Measurements from ENCODE around the gene HPN. TPM values are rescaled to one million over a fixed set of nuclear protein-coding genes. Genes with fewer than 3 reads are reported as not detected.
A peak's percentile ranks its signal among the peaks of the same experiment; 100 is the strongest.
"Not testable (repeated sequence)": the region's sequence is repeated elsewhere in the genome, so short reads cannot be mapped to it uniquely, and the experiment has no call there.

HPN gene
- total RNA-seq = 0.07 and 0.11 TPM in 2 replicates

- Mint-ChIP-seq H3K36me3 (ENCODE audit: low read depth) (no peaks in the 10 kb centered on the region), H3K27me3 (ENCODE audit: low read depth) (peaks cover 15% of the 10 kb centered on the region), H3K4me3 (ENCODE audit: low read depth) (no peak within 1 kb of the TSS), H3K4me1 (ENCODE audit: low read depth) (peaks cover 6% of the 10 kb centered on the region), H3K27ac (no peak within 1 kb of the TSS), H3K9me3 (no peaks in the 10 kb centered on the region)
- no peak for DNase-seq (ENCODE audit: low spot score)
- intact Hi-C loops (cut with micrococcal nuclease) = no loop called here
Measured at GRCh38 chr19:35041548-35042055, at the start of gene HPN. TSS of gene HPN (plus strand) at chr19:35041721. CDS start at chr19:35042507, 786 bp downstream.

- H3K36me3 Mint-ChIP-seq (ENCODE audit: low read depth); intact Hi-C loops (cut with micrococcal nuclease); H3K27me3 Mint-ChIP-seq (ENCODE audit: low read depth); H3K4me3 Mint-ChIP-seq (ENCODE audit: low read depth); H3K9me3 Mint-ChIP-seq; DNase-seq (ENCODE audit: low spot score); H3K27ac Mint-ChIP-seq: not testable (repeated sequence)
- H3K4me1 Mint-ChIP-seq (ENCODE audit: low read depth) = peaks cover 37% of the 10 kb centered on the region
Measured at GRCh38 chr19:34992582-34992981, 48.9 kb upstream of the HPN start.

- no peak overlapping the region for H3K4me3 Mint-ChIP-seq (ENCODE audit: low read depth)
- intact Hi-C loops (cut with micrococcal nuclease) = no loop called here
- H3K9me3 Mint-ChIP-seq = peaks cover 9% of the 10 kb centered on the region
- H3K27ac Mint-ChIP-seq = peak overlapping the region; percentile 34
- H3K27me3 Mint-ChIP-seq (ENCODE audit: low read depth) = no peaks in the 10 kb centered on the region
- H3K4me1 Mint-ChIP-seq (ENCODE audit: low read depth) = peaks cover 38% of the 10 kb centered on the region
- DNase-seq (ENCODE audit: low spot score) = no peak
- H3K36me3 Mint-ChIP-seq (ENCODE audit: low read depth) = peaks cover 14% of the 10 kb centered on the region
Measured at GRCh38 chr19:34994286-34994642, 47.3 kb upstream of the HPN start.

GRCh38 chr19:34994643-34995541, 46.6 kb upstream of the HPN start:
- H3K9me3 Mint-ChIP-seq = peaks cover 9% of the 10 kb centered on the region
- no peak overlapping the region for H3K27ac Mint-ChIP-seq
- H3K36me3 Mint-ChIP-seq (ENCODE audit: low read depth) = peaks cover 14% of the 10 kb centered on the region
- no peak for DNase-seq (ENCODE audit: low spot score)
- no peaks in the 10 kb centered on the region for H3K27me3 Mint-ChIP-seq (ENCODE audit: low read depth)
- H3K4me1 Mint-ChIP-seq (ENCODE audit: low read depth) = peaks cover 36% of the 10 kb centered on the region
- intact Hi-C loops (cut with micrococcal nuclease) = no loop called here
- H3K4me3 Mint-ChIP-seq (ENCODE audit: low read depth) = no peak overlapping the region

GRCh38 chr19:34995551-34995950, 46.0 kb upstream of the HPN start:
- Mint-ChIP-seq H3K36me3 (ENCODE audit: low read depth) (peaks cover 10% of the 10 kb centered on the region), H3K4me1 (ENCODE audit: low read depth) (peaks cover 30% of the 10 kb centered on the region), H3K4me3 (ENCODE audit: low read depth) (no peak overlapping the region), H3K27me3 (ENCODE audit: low read depth) (no peaks in the 10 kb centered on the region), H3K9me3 (peaks cover 9% of the 10 kb centered on the region), H3K27ac (no peak overlapping the region)
- intact Hi-C loops (cut with micrococcal nuclease) = no loop called here
- no peak for DNase-seq (ENCODE audit: low spot score)

GRCh38 chr19:34997071-34997617, 44.4 kb upstream of the HPN start:
- H3K4me3 Mint-ChIP-seq (ENCODE audit: low read depth) = peak overlapping the region; percentile 37
- H3K9me3 Mint-ChIP-seq = peaks cover 3% of the 10 kb centered on the region
- H3K27ac Mint-ChIP-seq = peak overlapping the region; percentile 92
- H3K4me1 Mint-ChIP-seq (ENCODE audit: low read depth) = peaks cover 25% of the 10 kb centered on the region
- no peak for DNase-seq (ENCODE audit: low spot score)
- H3K27me3 Mint-ChIP-seq (ENCODE audit: low read depth) = no peaks in the 10 kb centered on the region
- intact Hi-C loops (cut with micrococcal nuclease) = no loop called here
- H3K36me3 Mint-ChIP-seq (ENCODE audit: low read depth) = peaks cover 21% of the 10 kb centered on the region

- peaks cover 34% of the 10 kb centered on the region for H3K4me1 Mint-ChIP-seq (ENCODE audit: low read depth)
- intact Hi-C loops (cut with micrococcal nuclease) = not testable (repeated sequence)
- peak overlapping the region; percentile 92 for H3K27ac Mint-ChIP-seq
Measured at GRCh38 chr19:34998224-34998623, 43.3 kb upstream of the HPN start.

GRCh38 chr19:34998777-34999497, 42.6 kb upstream of the HPN start:
- H3K4me1 Mint-ChIP-seq (ENCODE audit: low read depth) = peaks cover 41% of the 10 kb centered on the region
- DNase-seq (ENCODE audit: low spot score) = no peak
- peaks cover 37% of the 10 kb centered on the region for H3K36me3 Mint-ChIP-seq (ENCODE audit: low read depth)
- peak overlapping the region; percentile 86 for H3K4me3 Mint-ChIP-seq (ENCODE audit: low read depth)
- no peaks in the 10 kb centered on the region for H3K27me3 Mint-ChIP-seq (ENCODE audit: low read depth)
- intact Hi-C loops (cut with micrococcal nuclease) = no loop called here
- H3K27ac Mint-ChIP-seq = peak overlapping the region; percentile 95
- no peaks in the 10 kb centered on the region for H3K9me3 Mint-ChIP-seq

More at GRCh38 chr19:34998224-34998623, 43.3 kb upstream of the HPN start:
- H3K4me3 Mint-ChIP-seq (ENCODE audit: low read depth); DNase-seq (ENCODE audit: low spot score); H3K27me3 Mint-ChIP-seq (ENCODE audit: low read depth); H3K9me3 Mint-ChIP-seq: not testable (repeated sequence)
- peaks cover 31% of the 10 kb centered on the region for H3K36me3 Mint-ChIP-seq (ENCODE audit: low read depth)

GRCh38 chr19:34999498-35000337, 41.8 kb upstream of the HPN start, which contains the start of gene GRAMD1A:
TSS of gene GRAMD1A (plus strand) at chr19:35000323. CDS start at chr19:35000479, 156 bp downstream.
- intact Hi-C loops (cut with micrococcal nuclease) = loop anchor here (5.0 kb wide), 2 partner anchors 37 to 322 kb away; partner anchors contain the start of genes SCGB2B2, ZNF302 and ZNF792
- Mint-ChIP-seq H3K27ac (peak within 1 kb of the TSS; percentile 98), H3K9me3 (no peaks in the 10 kb centered on the region), H3K4me1 (ENCODE audit: low read depth) (peaks cover 47% of the 10 kb centered on the region), H3K4me3 (ENCODE audit: low read depth) (peak within 1 kb of the TSS; percentile 99), H3K27me3 (ENCODE audit: low read depth) (no peaks in the 10 kb centered on the region), H3K36me3 (ENCODE audit: low read depth) (peaks cover 43% of the 10 kb centered on the region)
- peak; percentile 70 for DNase-seq (ENCODE audit: low spot score)

- intact Hi-C loops (cut with micrococcal nuclease) = loop anchor here (5.0 kb wide), 2 partner anchors 38 to 323 kb away; partner anchors contain the start of genes SCGB2B2, ZNF302 and ZNF792
- Mint-ChIP-seq H3K27me3 (ENCODE audit: low read depth) (no peaks in the 10 kb centered on the region), H3K4me1 (ENCODE audit: low read depth) (peaks cover 47% of the 10 kb centered on the region), H3K27ac (no peak overlapping the region), H3K4me3 (ENCODE audit: low read depth) (no peak overlapping the region), H3K9me3 (no peaks in the 10 kb centered on the region), H3K36me3 (ENCODE audit: low read depth) (peaks cover 46% of the 10 kb centered on the region)
- DNase-seq (ENCODE audit: low spot score) = no peak
Measured at GRCh38 chr19:35000338-35000646, 41.2 kb upstream of the HPN start.

- H3K4me1 Mint-ChIP-seq (ENCODE audit: low read depth) = peaks cover 47% of the 10 kb centered on the region
- peak overlapping the region; percentile 98 for H3K27ac Mint-ChIP-seq
- H3K27me3 Mint-ChIP-seq (ENCODE audit: low read depth) = no peaks in the 10 kb centered on the region
- no peaks in the 10 kb centered on the region for H3K9me3 Mint-ChIP-seq
- DNase-seq (ENCODE audit: low spot score) = peak; percentile 52
- H3K4me3 Mint-ChIP-seq (ENCODE audit: low read depth) = peak overlapping the region; percentile 99
- intact Hi-C loops (cut with micrococcal nuclease) = loop anchor here (1.0 to 5.0 kb wide), 3 partner anchors 11 to 324 kb away; partner anchors contain the start of genes SCGB2B2, ZNF302 and ZNF792
- peaks cover 52% of the 10 kb centered on the region for H3K36me3 Mint-ChIP-seq (ENCODE audit: low read depth)
Measured at GRCh38 chr19:35000647-35001501, 40.6 kb upstream of the HPN start.
